Keratinocyte (primary cell): Measurements from ENCODE around the gene IGF1R. TPM values are rescaled to one million over a fixed set of nuclear protein-coding genes. Genes with fewer than 3 reads are reported as not detected.

Source experiments
- DNase-seq: peaks from one replicate; pipeline ENCODE4 v3.0.0-alpha.2; 2011; ENCODE audit warnings: low read depth, missing footprints, low spot score
- FAIRE-seq: peaks from 2 replicates; lab custom pipeline; 2011; peaks lifted over from hg19 to GRCh38; lab: Jason Lieb, UNC
- H2AFZ ChIP-seq: 2 replicates; pipeline ENCODE4 v1.6.0; 2012; ENCODE audit warnings: low read length, control low read depth, inconsistent platforms; ENCODE audit not compliant: control insufficient read depth
- H3K27ac ChIP-seq: 2 replicates; pipeline ENCODE4 v1.5.1; 2011; ENCODE audit warnings: low read length; ENCODE audit not compliant: control insufficient read depth, insufficient read depth
- H3K27me3 ChIP-seq: 3 replicates; pipeline ENCODE4 v1.6.0; 2011; ENCODE audit warnings: low read length; ENCODE audit not compliant: control insufficient read depth, insufficient read depth; ENCODE audit errors: extremely low read depth
- H3K36me3 ChIP-seq, 2 experiments: 2 replicates in 1 of 2; 3 replicates in 1 of 2; pipeline ENCODE4 v1.5.1; 2011; ENCODE audit warnings: low read length in 2 of 2, mild to moderate bottlenecking in 1 of 2; ENCODE audit not compliant: control insufficient read depth in 2 of 2, insufficient read depth in 2 of 2; ENCODE audit errors: extremely low read depth in 1 of 2
- H3K4me1 ChIP-seq: 3 replicates; pipeline ENCODE4 v1.5.1; 2011; ENCODE audit warnings: low read length; ENCODE audit not compliant: control insufficient read depth, insufficient read depth; ENCODE audit errors: extremely low read depth
- H3K4me2 ChIP-seq: 3 replicates; pipeline ENCODE4 v1.6.0; 2011; ENCODE audit warnings: low read depth, low read length; ENCODE audit not compliant: control insufficient read depth, insufficient read depth; ENCODE audit errors: extremely low read depth
- H3K4me3 ChIP-seq, 3 experiments: fragments of 200-600 bp in 1 of 3; sonication (generic) in 1 of 3; 2 replicates in 2 of 3; 3 replicates in 1 of 3; pipeline ENCODE4 v1.5.1; 2011 to 2016; ENCODE audit warnings: low read length in 3 of 3, mild to moderate bottlenecking in 3 of 3, control low read depth in 2 of 3, inconsistent platforms in 1 of 3, low read depth in 1 of 3, mixed read lengths in 1 of 3, mixed run types in 1 of 3, moderate library complexity in 1 of 3; ENCODE audit not compliant: control insufficient read depth in 2 of 3, insufficient read depth in 2 of 3; ENCODE audit errors: extremely low read depth in 1 of 3
- H3K79me2 ChIP-seq: 2 replicates; pipeline ENCODE4 v1.6.0; 2012; ENCODE audit warnings: low read length; ENCODE audit not compliant: control insufficient read depth, insufficient read depth
- H3K9ac ChIP-seq: 3 replicates; pipeline ENCODE4 v1.6.0; 2011; ENCODE audit warnings: low read length; ENCODE audit not compliant: control insufficient read depth, insufficient read depth; ENCODE audit errors: extremely low read depth
- H3K9me1 ChIP-seq: 3 replicates; pipeline ENCODE4 v1.6.0; 2011; ENCODE audit warnings: low read length; ENCODE audit not compliant: control insufficient read depth, insufficient read depth; ENCODE audit errors: extremely low read depth
- H3K9me3 ChIP-seq: 2 replicates; pipeline ENCODE4 v1.5.1; 2012; ENCODE audit warnings: low read depth, low read length; ENCODE audit not compliant: control insufficient read depth
- H4K20me1 ChIP-seq: 3 replicates; pipeline ENCODE4 v1.6.0; 2011; ENCODE audit warnings: low read length; ENCODE audit not compliant: control insufficient read depth, insufficient read depth; ENCODE audit errors: extremely low read depth
- CTCF ChIP-seq, 3 experiments: IDR thresholded peaks in 1 of 3; conservative IDR thresholded peaks in 1 of 3; optimal IDR thresholded peaks in 1 of 3; 2 replicates in 2 of 3; 3 replicates in 1 of 3; pipeline versions ENCODE3 to v1.5.1; 2011; ENCODE audit warnings: low read length in 3 of 3, mild to moderate bottlenecking in 3 of 3, moderate library complexity in 2 of 3, control low read depth in 1 of 3, inconsistent platforms in 1 of 3; ENCODE audit not compliant: insufficient read depth in 2 of 3; ENCODE audit errors: extremely low read depth in 1 of 3
- EZH2 ChIP-seq: IDR thresholded peaks from one replicate; pipeline ENCODE4 v1.6.1; 2012; ENCODE audit warnings: inconsistent platforms, mild to moderate bottlenecking, low read length, moderate library complexity
- dilution Hi-C: fragments of 300-500 bp; cut with MboI; formaldehyde crosslinking; loops from one replicate; pipeline ENCODE4 v1.7.0; 2020; ENCODE audit warnings: low sequenced_read_pairs; ENCODE audit not compliant: extremely low pct_ligation_motif_present
- polyA plus RNA-seq, 5 experiments: library from polyadenylated mRNA; depleted of rRNA in 3 of 5; stranded (reverse) in 3 of 5; stranded (forward) in 1 of 5; unstranded in 1 of 5; fragments of >200 nt; gene quantifications; 1 replicate in 1 of 5; 2 replicates in 3 of 5; 3 replicates in 1 of 5; pipeline versions ENCODE4 v1.2.1 to v1.2.3, GENCODE V29; 2011 to 2012; ENCODE audit warnings: missing spikeins in 2 of 5, low read depth in 1 of 5, low replicate concordance in 1 of 5

Gene IGF1R
- polyA plus RNA-seq, 1 donor (not counting 4 experiments of a cell fraction or from before 2014, with no cell fraction given) = 14.5 TPM

GRCh38 chr15:98976500-98976899 lies 328.2 kb downstream of the IGF1R start:
- Histone ChIP-seq H3K4me1 (no peaks in the 10 kb centered on the region), H3K9ac (no peak overlapping the region), H3K27me3 (no peaks in the 10 kb centered on the region), H3K9me1 (no peaks in the 10 kb centered on the region), H4K20me1 (no peaks in the 10 kb centered on the region), H3K4me3 (no peak overlapping the region), H3K79me2 (no peaks in the 10 kb centered on the region), H2AFZ (no peak overlapping the region), H3K9me3 (no peaks in the 10 kb centered on the region), H3K27ac (no peak overlapping the region), H3K4me2 (no peak overlapping the region), H3K36me3 (no peaks in the 10 kb centered on the region)
- dilution Hi-C loops = no loop called here
- FAIRE-seq (no peak), DNase-seq (no peak)
- no peak for TF ChIP-seq CTCF (optimal IDR thresholded peaks at IDR 0.05 in 1 of 3, IDR thresholded peaks at IDR 0.05 in 1 of 3, conservative IDR thresholded peaks at IDR 0.05 in 1 of 3; ENCODE audit: extremely low read depth in 1 of 3, insufficient read depth in 2 of 3, low read length in 3 of 3)
- TF ChIP-seq EZH2 = no peak

- FAIRE-seq (no peak), DNase-seq (no peak)
- no peaks in the 10 kb centered on the region for H3K36me3 ChIP-seq
- no peak overlapping the region for H3K9ac ChIP-seq
- H3K4me3 ChIP-seq = no peak overlapping the region
- no peaks in the 10 kb centered on the region for H4K20me1 ChIP-seq
- dilution Hi-C loops = no loop called here
- no peaks in the 10 kb centered on the region for H3K9me1 ChIP-seq
- TF ChIP-seq CTCF (optimal IDR thresholded peaks at IDR 0.05 in 1 of 3, IDR thresholded peaks at IDR 0.05 in 1 of 3, conservative IDR thresholded peaks at IDR 0.05 in 1 of 3; ENCODE audit: extremely low read depth in 1 of 3, insufficient read depth in 2 of 3, low read length in 3 of 3) = no peak
- no peak for TF ChIP-seq EZH2
- no peak overlapping the region for H2AFZ ChIP-seq
- no peak overlapping the region for H3K27ac ChIP-seq
- no peaks in the 10 kb centered on the region for H3K9me3 ChIP-seq
- H3K79me2 ChIP-seq = no peaks in the 10 kb centered on the region
- H3K27me3 ChIP-seq = no peaks in the 10 kb centered on the region
- H3K4me2 ChIP-seq = no peak overlapping the region
- peaks cover 4% of the 10 kb centered on the region for H3K4me1 ChIP-seq
Measured at GRCh38 chr15:98977441-98977840, 329.1 kb downstream of the IGF1R start.
